ENCODE results near the gene G3BP1. TPM values are rescaled to one million over a fixed set of nuclear protein-coding genes. Genes with fewer than 3 reads are reported as not detected.

The G3BP1 gene
- total and polyA plus RNA-seq, 2 donors (not counting 1 experiment from before 2014, with no cell fraction given), result 68.2 to 132 TPM

GRCh38 chr5:151786468-151786867 is 14.7 kb downstream of the G3BP1 start:
- H3K27ac ChIP-seq (ENCODE audit: insufficient read depth, low read length), result no peak overlapping the region
- H3K9me3 ChIP-seq (ENCODE audit: control insufficient read depth, insufficient read depth, low read depth, low read length), result no peaks in the 10 kb centered on the region
- no peak overlapping the region for H2AFZ ChIP-seq (ENCODE audit: low read length)
- peaks cover 12% of the 10 kb centered on the region for H3K36me3 ChIP-seq (ENCODE audit: control insufficient read depth, insufficient read depth, low read length)
- no peak for TF ChIP-seq EZH2 (IDR thresholded peaks at IDR 0.05; ENCODE audit: low read length, missing control alignments)
- TF ChIP-seq CTCF (conservative IDR thresholded peaks at IDR 0.05 in 1 of 2, IDR thresholded peaks at IDR 0.05 in 1 of 2; ENCODE audit: low read depth in 1 of 2, low read length in 2 of 2), result no peak
- no peak for DNase-seq (ENCODE audit: low read depth in 2 of 2)
- H3K4me2 ChIP-seq (ENCODE audit: extremely low read depth, insufficient read depth, low read length), result no peak overlapping the region
- no peaks in the 10 kb centered on the region for H3K27me3 ChIP-seq (ENCODE audit: control insufficient read depth, insufficient read depth, low read length)
- H3K79me2 ChIP-seq (ENCODE audit: control insufficient read depth, insufficient read depth, low read length), result peaks cover 89% of the 10 kb centered on the region
- H3K4me1 ChIP-seq (ENCODE audit: control insufficient read depth, extremely low read depth, insufficient read depth, low read length), result no peaks in the 10 kb centered on the region
- no peak overlapping the region for H3K9ac ChIP-seq (ENCODE audit: insufficient read depth, low read length)
- H3K4me3 ChIP-seq (replicated peaks in 1 of 4; ENCODE audit: control extremely low read depth in 1 of 4, insufficient read depth in 1 of 4, low read depth in 3 of 4, low read length in 4 of 4), result no peak overlapping the region
- peaks cover 6% of the 10 kb centered on the region for H4K20me1 ChIP-seq (ENCODE audit: control insufficient read depth, extremely low read depth, insufficient read depth, low read length)

DNA sequence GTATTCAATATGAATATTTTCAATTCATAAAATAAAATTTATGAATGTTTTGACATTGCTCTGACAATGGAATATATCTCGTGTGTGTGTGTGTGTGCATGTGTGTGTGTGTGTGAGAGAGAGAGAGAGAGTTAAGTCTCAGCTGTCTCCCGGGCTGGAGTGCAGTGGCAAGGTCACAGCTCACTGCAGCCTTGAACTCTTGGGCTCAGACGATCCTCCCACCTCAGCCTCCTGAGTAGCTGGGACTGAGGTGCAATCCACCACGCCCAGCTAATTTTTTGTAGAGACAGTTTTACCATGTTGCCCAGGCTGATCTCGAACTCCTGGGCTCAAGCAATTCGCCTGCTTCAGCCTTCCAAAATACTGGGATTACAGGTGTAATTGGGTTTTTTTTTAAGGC is 16.1 kb downstream of the G3BP1 start:
- H3K9me3 ChIP-seq (ENCODE audit: control insufficient read depth, insufficient read depth, low read depth, low read length), result no peaks in the 10 kb centered on the region
- H3K4me2 ChIP-seq (ENCODE audit: extremely low read depth, insufficient read depth, low read length), result no peak overlapping the region
- peaks cover 17% of the 10 kb centered on the region for H3K36me3 ChIP-seq (ENCODE audit: control insufficient read depth, insufficient read depth, low read length)
- no peak overlapping the region for H2AFZ ChIP-seq (ENCODE audit: low read length)
- no peak overlapping the region for H3K27ac ChIP-seq (ENCODE audit: insufficient read depth, low read length)
- H4K20me1 ChIP-seq (ENCODE audit: control insufficient read depth, extremely low read depth, insufficient read depth, low read length), result peaks cover 2% of the 10 kb centered on the region
- no peak for DNase-seq (ENCODE audit: low read depth in 2 of 2)
- no peak overlapping the region for H3K9ac ChIP-seq (ENCODE audit: insufficient read depth, low read length)
- TF ChIP-seq CTCF (conservative IDR thresholded peaks at IDR 0.05 in 1 of 2, IDR thresholded peaks at IDR 0.05 in 1 of 2; ENCODE audit: low read depth in 1 of 2, low read length in 2 of 2) (no peak), EZH2 (IDR thresholded peaks at IDR 0.05; ENCODE audit: low read length, missing control alignments) (no peak)
- no peaks in the 10 kb centered on the region for H3K27me3 ChIP-seq (ENCODE audit: control insufficient read depth, insufficient read depth, low read length)
- no peak overlapping the region for H3K4me3 ChIP-seq (replicated peaks in 1 of 4; ENCODE audit: control extremely low read depth in 1 of 4, insufficient read depth in 1 of 4, low read depth in 3 of 4, low read length in 4 of 4)
- no peaks in the 10 kb centered on the region for H3K4me1 ChIP-seq (ENCODE audit: control insufficient read depth, extremely low read depth, insufficient read depth, low read length)
- peaks cover 84% of the 10 kb centered on the region for H3K79me2 ChIP-seq (ENCODE audit: control insufficient read depth, insufficient read depth, low read length)

DNA sequence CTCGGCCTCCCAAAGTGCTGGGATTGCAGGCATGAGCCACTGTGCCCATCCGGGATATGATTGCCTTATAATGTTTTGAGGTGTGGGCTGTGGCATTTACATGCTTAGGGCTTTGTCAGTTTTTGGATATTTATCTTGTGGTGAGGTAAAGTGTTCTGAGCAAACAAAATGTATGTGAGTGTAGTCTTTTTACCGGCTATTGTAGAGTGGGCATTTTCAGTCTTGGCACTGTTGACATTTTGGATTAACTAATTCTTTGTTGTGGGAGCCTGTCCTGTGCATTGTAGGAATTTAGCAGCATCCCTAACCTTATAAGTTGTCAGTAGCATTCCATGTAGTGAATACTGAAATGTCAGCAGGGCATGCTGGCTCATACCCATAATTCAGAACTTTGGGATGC is 21.6 kb downstream of the G3BP1 start:
- Histone ChIP-seq H2AFZ (ENCODE audit: low read length) (no peak overlapping the region), H3K4me2 (ENCODE audit: extremely low read depth, insufficient read depth, low read length) (no peak overlapping the region), H3K27me3 (ENCODE audit: control insufficient read depth, insufficient read depth, low read length) (no peaks in the 10 kb centered on the region), H3K4me3 (replicated peaks in 1 of 4; ENCODE audit: control extremely low read depth in 1 of 4, insufficient read depth in 1 of 4, low read depth in 3 of 4, low read length in 4 of 4) (no peak overlapping the region), H3K9me3 (ENCODE audit: control insufficient read depth, insufficient read depth, low read depth, low read length) (no peaks in the 10 kb centered on the region), H3K4me1 (ENCODE audit: control insufficient read depth, extremely low read depth, insufficient read depth, low read length) (no peaks in the 10 kb centered on the region), H3K9ac (ENCODE audit: insufficient read depth, low read length) (no peak overlapping the region), H3K79me2 (ENCODE audit: control insufficient read depth, insufficient read depth, low read length) (peaks cover 52% of the 10 kb centered on the region), H4K20me1 (ENCODE audit: control insufficient read depth, extremely low read depth, insufficient read depth, low read length) (no peaks in the 10 kb centered on the region), H3K36me3 (ENCODE audit: control insufficient read depth, insufficient read depth, low read length) (peaks cover 15% of the 10 kb centered on the region), H3K27ac (ENCODE audit: insufficient read depth, low read length) (no peak overlapping the region)
- no peak for DNase-seq (ENCODE audit: low read depth in 2 of 2)
- TF ChIP-seq EZH2 (IDR thresholded peaks at IDR 0.05; ENCODE audit: low read length, missing control alignments) (no peak), CTCF (conservative IDR thresholded peaks at IDR 0.05 in 1 of 2, IDR thresholded peaks at IDR 0.05 in 1 of 2; ENCODE audit: low read depth in 1 of 2, low read length in 2 of 2) (no peak)
